AG09319 (cell line): ENCODE results near the gene CDH13.

Experiments
- DNase-seq: peaks from one replicate; pipeline ENCODE4 v3.0.0-alpha.2; 2010; ENCODE audit warnings: low read depth; ENCODE audit errors: extremely low read depth
- CTCF ChIP-seq: IDR thresholded peaks from 2 replicates; pipeline ENCODE4 v1.5.1; 2011; ENCODE audit warnings: low read depth, mild to moderate bottlenecking, inconsistent platforms, low read length, moderate library complexity

The CDH13 gene

DNA sequence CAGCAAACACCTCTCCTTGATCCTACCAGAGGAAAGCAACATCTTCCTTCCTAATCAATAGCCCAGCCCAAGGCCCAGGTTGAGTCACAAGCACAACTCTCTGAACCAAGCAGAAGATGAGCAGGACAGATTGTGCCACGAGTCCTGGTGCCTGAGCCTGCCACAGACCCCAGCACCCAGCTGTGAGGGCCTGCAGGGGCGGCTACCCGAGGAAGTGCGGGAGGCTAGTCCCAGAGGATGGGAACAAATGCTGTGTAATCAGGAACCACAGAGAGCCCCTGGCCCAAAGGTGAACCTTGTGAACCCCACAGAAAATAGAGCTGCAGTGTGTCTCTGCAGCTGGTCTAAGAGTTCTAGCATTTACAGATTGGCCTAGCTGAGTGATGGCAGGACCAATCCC, 1054.2 kb downstream of the CDH13 start:
- TF ChIP-seq CTCF: no peak
- DNase-seq: no peak

GRCh38 chr16:83681381-83681956, 1054.7 kb downstream of the CDH13 start:
- no peak for DNase-seq
- TF ChIP-seq CTCF: no peak

- no peak for TF ChIP-seq CTCF
- DNase-seq: no peak
These were observed 1055.5 kb downstream of the CDH13 start for GRCh38 chr16:83682116-83682867.

- TF ChIP-seq CTCF: no peak
- DNase-seq: no peak
These were observed 1056.1 kb downstream of the CDH13 start for GRCh38 chr16:83682868-83683235.

GRCh38 chr16:83685615-83686165, 1058.9 kb downstream of the CDH13 start:
- no peak for DNase-seq
- TF ChIP-seq CTCF: no peak

- TF ChIP-seq CTCF: no peak
These were observed 1060.0 kb downstream of the CDH13 start for GRCh38 chr16:83686726-83687125.

DNA sequence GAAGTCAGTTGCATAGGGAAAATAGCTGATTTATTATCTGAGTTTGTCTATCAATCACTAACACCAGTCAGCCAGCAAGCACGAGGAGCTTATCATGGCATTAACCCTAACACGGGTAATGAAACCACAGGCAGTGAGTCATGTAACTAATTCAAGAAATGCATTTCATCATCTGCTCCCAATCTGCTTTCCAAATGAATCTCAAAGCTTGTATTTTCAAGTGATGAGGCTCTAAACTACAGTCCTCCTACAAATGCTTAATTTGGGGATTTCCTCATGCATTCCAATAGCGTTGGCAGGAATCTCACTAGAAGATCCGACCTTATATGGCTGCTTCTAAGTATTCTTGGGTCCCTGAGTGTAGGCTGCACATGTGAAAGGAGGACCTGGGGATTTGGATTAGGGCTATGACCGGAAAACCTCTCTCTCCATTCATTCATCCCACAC, 1062.6 kb downstream of the CDH13 start:
- no peak for TF ChIP-seq CTCF
- DNase-seq: peak; percentile 85

More at GRCh38 chr16:83686726-83687125, 1060.0 kb downstream of the CDH13 start:
- no peak for DNase-seq
